HPDE6-E6E7 (cell line): ENCODE results near the gene HS6ST1.

Experiments
- DNase-seq: peaks from one replicate; pipeline ENCODE4 v3.0.0; 2011; ENCODE audit warnings: missing footprints; ENCODE audit errors: extremely low spot score

Gene HS6ST1

DNA sequence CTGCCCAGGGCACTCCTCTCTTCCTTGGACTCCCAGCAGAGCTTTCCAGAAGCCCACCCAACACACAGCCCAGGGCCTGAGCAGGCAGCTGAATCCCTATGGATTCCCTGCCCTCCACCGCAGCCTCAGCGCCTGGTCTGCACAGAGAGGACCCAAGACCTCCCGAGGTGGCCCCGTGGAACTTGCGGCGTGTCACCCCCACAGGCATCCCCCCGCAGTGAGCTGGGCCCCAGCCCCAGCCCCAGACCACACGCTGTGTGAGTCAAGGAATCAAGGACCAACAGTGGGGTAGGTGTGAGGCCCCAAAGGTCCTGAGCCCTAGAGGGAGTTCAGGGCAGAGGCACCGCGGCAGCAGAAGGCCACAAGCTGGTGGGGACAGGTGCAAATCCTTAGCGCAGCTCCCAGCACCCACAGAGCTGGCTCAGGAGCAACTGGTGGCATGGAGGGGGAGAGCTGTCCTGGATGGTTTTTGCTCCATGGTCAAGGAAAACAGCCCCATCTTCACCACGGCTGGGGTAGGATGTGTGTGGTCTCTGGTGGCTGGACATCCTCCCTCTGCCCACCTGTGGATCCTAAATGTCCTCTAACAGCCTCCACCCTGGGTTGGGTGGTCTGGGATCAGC, 8.5 kb downstream of the HS6ST1 start:
- DNase-seq: no peak

DNA sequence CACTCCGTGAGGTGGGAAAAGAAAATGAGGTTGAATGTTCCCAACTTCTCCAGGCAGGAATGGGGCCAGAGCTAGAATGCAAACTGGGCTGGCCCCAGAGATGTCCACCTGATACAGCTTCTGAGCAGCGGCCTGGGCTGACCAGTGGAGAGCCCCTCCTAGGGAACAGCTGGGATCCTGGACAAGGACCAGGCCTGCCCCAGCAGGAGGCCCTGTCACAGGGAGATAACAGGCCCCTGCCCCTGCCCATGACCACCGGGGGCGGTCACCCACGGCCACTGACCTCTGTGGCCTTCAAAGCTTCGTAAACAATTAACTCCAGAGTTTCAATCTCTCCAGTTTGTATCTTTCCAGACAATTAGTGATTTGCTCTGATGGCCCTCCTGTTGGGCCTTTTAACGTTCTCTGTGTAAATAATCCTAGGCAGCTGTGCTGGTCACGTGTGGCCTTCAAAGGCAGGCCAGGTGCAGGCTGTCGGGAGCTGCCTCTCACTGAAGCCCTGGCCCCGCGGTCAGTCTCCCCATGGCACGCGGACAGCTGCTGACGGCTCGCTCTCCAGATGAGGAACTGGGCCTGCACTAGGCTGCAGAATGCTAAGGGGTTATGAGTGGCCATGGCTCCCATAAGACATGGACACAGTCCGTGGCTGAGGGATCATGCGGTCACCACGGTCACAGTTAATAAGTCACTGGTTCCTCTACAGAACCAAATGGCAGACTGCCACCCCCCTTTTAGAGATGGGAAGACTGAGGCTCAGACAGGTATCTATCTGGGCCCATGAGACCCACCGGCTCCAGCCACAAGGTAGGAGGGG, 9.2 kb downstream of the HS6ST1 start:
- no peak for DNase-seq

DNA sequence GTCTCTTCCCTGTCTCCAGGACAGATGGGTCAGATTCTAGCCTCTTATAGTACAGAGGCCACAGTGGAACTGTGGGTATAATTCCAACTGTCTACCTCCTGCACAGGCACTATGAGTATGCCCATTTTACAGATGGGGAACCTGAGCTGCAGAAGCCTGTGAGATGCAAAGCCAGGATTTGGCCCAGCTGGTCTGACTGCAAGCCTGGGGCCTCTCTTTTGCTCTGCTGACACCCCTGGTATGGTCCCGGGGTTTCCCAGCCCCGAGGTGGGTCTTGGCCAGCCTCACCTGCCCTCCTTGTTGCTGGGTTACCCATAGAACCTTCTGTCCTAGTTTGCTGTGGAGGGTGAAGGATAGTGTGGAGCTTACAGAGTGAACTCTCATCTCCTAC, 9.8 kb downstream of the HS6ST1 start:
- no peak for DNase-seq

DNA sequence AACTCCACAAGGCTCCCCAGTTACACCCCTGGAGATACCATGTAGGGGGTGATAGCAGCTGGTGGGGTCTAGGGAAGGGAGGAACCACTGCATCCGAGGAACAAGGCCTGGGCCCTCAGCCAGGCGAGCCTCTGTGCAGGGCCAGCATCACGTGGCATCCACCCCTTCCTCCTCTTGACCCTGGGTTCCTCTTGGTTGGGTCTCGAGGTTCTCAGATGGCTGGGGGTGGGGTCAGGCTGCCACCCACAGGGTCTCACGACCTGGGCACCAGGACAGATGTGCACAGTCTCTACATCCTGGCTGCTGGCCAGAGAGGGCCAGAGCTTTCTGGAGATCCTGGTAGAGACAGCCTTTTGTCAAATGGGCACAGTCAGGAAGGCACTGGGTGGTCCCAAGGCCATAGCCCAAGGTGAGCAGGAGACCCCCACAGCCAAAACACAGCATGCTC, 10.4 kb downstream of the HS6ST1 start:
- DNase-seq: no peak

DNA sequence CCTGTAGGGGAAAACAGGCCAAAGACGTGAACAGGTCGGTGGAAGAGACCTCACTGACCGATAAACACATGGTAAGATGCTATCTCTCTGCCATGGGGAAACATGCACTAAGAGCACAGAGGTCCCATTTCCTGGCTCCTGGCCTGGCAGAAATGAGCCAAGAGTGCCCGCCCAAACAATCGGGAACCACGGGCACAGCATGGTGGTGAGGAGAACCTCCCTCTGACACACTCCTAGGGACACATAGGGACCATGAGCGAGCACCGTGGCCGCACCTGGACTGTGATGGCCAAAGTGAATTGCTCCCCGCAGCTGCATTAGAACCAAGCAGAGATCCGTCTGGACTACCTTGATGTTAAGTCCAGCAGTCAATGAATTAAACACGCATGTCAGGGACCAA, 11.1 kb downstream of the HS6ST1 start:
- DNase-seq: no peak

DNA sequence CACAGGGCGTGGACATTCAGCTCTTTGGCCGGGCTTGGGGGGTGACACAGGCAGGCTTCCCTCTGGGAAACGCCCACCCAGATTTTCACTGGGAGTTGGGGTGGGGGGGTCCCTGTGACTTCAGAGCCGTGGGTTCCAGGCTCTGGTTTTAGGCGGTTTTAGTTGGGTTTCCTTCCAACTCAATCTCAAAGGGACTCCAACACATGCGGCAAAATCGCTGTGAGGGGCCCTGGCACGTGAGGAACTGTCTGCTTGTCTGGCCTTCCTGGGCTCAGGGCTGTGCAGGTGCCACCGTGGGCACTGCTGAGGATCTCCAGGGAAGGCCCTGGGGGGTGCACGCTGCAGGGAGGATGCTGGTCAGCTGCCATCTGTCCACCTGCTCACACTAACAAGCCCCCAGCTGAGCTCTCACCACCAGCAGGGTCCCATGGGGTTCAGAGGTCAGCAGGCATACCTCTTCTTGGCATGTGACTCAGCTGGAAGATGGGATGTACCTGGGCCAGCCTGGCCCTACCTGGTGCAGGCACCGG, 11.7 kb downstream of the HS6ST1 start:
- no peak for DNase-seq

DNA sequence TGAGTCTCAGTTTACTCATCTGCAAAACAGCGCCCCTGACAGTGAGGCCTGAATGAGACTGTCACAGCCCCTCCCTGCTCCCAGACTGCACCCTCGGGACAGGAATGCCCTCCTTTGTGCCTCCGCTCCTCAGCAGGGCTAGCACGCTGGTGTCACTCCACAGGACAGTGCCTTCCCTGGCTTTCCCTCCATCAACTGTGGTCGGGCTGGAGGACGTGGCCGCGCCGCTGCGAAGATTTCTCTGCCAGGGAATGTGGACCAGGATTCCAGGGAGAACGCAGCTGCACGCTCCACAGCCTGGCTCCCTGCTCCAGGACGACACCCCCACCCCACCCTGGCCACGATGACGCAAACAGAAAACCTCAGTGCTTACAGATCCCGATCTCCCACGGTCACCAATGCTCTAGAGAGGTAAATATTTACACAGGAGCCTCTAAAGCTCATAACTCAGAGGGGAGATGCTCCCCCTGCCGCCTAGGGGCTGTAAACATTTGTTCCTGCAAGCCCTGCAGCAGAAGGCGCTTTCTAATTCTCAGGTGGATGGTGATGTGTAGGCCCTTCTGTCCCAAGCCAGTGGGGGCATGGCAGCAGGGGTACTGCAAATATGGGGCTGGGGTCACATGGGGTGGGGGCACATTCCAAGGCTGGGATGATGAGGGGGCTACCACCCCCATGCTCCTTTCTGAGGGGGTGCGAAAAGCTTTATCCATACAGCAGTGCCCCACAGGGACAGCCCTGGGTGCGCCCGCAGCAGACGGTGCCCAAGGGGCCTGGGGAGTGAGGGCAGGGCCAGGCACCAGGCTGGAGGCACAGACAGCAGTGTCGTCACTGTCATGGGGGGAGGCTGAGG, 12.4 kb downstream of the HS6ST1 start:
- peak; percentile 91 for DNase-seq

DNA sequence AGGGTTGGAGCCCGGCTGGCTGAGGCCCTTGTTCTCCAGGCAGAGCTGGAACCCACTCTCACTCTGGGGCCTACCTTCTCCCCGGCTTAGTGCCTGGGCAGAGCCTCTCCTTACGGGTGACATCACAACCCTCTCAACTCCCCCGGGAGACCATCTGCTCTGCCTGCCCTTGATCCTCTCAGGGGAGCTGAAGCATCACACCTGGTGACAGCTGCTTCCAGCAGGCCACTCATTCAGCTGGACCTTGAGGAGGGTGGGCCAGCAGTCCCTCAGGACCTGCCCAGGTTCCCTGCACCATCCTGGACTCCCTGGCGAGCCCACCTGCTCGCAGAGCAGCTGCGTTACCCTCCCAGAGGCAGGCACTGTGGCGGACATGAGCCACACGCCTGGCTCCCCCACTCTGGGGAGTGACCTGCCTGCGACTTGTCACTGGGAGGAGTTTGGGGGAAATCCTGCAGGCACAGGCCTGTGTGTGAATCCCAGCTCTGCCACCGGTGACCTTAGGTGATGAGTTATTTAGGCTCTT, 13.1 kb downstream of the HS6ST1 start:
- peak; percentile 89 for DNase-seq

DNA sequence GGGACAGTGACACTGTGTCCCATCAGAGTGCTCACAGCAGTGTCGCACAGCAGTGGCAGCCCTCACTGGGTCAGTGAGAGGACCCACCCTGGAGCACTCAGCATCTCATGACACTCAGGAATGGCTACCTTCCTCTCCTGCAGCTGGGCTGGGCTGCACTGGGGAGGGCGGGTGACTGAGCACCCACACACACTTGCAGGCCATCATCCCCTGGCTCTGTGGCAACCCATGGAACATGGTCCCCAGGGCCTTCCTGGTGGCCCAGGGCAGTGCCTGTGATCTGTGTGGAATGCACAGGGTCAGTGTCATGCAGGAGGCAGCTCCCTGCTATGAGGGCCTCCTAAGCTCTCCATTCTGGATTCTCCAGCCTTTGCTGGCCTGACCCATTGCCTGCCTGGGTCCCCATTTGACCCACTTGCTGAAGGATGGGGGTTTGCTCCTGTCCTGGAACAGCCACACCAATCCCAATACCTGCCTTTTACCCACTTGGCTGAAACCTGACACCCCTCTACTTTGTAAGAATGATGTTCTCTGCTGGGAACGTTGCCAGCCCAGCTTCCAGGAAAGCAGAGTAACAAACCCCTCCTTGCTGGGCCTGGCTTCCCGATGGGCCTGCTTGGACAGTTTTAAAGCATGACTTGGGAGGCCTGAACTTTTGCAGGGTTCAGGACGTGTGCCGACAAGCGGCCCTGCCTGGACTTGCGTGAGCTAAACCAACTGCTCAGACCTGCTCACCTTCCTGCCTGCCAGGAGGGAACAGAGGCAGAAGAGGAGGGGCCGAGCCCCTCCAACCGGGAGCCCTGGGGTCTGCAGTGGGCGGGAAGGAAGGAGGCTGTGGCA, 13.7 kb downstream of the HS6ST1 start:
- DNase-seq: peak; percentile 95

DNA sequence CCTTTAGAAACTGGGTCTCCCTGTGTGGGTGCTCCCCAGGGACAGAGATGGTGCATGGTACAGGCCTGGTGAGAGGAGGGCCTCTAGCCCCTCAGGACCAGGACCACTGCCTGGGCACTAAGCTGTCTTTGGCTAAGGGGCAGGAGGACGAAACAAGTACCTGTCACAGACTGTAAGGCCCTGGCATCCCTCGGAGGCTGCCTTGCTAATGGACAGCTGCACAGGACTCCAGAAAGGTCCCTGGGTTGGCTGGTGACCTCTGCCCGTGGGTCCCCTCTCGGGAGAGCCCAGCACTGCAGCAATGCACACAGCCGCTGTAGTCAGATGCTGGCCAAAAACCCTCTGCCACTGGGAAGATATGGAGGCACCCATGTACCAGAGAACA, 14.3 kb downstream of the HS6ST1 start:
- DNase-seq: no peak

DNA sequence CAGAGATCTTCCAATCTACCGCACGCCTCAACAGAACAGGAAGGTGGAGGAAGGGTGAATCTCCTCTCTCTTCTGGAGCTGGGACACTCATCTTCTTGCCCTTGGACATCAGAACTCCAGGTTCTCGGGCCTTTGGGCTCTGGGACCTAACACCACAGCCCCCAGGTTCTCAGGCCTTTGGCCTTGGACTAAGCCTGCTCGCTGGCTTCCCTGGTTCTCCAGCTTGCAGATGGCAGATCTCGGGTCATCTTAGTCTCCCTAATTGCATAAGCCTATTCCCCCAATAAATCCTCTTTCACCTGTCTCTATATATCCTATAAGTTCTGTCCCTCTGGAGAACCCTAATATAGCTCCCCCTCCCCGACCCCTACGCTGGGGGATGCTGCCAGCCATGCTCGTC, 14.8 kb downstream of the HS6ST1 start:
- no peak for DNase-seq

DNA sequence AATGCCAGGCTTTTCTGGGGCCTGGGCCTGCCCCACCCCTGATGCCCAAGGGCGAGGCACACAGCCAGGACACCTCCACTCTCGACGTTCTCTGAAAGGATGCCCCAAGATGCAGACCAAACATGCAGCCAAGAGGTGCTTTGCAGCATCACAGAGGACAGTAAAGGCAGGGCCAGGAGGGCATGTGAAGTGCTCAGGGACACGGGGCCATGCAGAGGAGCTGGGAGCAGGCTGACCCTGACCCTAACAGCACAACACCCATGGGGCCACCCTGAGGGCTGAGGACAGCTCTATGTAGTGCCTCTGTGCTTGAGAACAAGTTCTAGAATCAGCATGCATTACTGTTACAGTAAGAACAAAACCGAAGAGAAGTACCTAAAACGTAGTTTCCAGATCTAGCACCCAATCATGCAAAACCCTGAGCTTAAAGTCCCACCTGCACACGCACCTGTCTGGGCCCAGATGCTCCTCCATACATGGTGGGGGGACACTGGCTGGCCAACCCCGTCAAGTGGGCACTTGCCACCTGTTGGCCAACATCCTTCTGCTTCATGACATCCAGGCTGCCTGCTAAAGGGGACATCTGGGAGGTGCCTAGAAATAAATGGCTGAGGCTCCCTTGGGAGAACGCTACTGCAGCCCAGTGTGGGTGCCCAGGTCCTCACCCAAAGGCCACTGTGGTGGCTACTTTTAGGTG, 15.4 kb downstream of the HS6ST1 start:
- no peak for DNase-seq

DNA sequence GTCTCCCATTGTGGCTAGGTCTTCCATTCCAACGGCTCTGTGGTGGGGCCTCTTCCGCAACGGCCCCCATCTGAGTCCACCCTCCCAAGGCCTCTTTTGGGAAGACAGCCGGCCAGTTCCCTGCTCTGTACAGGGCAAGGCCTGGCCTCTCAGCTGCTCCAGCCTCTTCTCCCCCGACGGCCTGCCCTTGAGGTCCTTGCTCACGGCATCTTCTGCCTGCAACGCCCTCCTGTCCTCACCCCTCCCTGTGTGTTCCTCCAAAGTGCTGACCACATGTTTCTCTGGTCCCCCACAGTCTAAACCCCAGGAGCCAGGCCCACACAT, 16.0 kb downstream of the HS6ST1 start:
- DNase-seq: no peak

DNA sequence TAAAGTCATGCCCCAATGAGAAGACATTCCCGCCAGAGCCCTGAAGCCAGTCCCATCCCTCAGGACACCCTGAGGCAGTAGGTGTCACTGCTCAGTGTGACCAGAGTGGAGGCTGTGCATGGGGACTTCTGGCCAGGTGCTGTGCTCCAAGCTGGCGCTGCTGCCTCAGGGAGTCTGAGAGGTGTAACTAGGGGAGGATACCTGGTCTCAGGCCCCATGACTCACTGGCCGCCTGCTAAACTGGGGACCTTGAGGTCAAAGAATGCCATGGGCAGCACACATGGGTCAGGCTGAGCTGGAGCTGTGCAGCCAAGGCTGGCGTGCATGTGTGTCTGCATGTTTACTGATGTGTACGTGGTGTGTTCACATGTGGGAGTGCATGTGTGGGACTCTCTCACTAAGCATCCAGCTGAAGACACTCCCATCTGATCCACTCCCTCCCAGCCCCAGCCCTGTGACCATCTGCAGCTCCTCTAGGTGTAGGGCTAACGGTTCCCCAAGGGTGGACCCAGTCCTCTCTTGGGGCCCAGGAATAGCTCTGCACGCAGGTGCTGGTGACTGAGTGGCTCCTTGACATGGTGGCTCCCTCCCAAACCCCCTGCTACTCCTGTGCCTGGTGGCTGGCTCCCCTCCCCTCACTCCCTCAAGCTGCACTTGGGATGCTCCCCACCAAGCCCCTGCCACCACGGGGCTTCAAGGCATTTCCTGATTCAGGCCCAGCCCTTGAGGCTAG, 16.5 kb downstream of the HS6ST1 start:
- no peak for DNase-seq

DNA sequence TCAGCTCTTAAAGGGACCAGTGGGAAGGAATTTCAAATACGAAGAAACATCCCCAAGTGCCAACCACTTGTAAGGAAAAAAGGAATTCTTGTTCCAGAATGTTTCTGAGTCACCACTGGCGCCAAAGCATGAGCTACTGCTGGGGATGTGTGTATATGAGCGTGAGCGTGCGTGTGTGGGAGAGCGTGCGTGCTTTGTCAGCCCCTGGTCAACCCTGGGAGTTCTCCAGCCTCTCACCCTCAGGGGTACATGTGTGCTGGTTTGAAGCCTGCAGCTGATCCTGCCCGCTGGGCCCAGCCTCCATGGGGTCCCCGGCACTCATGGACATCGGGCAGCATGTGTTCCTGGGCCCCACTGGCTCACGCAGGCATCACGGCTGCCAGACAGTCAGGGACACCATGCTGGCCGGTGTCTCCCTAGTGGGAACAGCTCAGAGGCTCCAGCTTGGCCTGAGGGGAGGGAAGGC, 17.1 kb downstream of the HS6ST1 start:
- no peak for DNase-seq

DNA sequence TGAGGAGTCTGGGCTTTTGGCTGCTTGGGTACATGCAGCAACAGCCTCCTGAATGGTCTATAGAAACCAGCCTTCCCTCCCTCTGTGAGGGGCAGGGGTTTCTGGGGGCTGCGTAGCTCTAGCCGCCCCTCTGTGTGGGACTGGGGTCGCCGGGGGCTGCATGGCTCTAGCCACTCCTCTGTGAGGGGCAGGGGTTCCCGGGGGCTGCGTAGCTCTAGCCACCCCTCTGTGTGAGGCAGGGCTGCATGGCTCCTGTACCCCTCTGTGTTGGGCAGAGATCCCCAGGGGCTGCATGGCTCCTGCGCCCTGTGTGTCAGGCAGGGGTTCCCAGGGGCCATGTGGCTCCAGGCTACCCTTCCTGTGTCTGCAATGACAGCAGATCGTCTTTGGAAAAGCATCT, 17.6 kb downstream of the HS6ST1 start:
- DNase-seq: no peak

DNA sequence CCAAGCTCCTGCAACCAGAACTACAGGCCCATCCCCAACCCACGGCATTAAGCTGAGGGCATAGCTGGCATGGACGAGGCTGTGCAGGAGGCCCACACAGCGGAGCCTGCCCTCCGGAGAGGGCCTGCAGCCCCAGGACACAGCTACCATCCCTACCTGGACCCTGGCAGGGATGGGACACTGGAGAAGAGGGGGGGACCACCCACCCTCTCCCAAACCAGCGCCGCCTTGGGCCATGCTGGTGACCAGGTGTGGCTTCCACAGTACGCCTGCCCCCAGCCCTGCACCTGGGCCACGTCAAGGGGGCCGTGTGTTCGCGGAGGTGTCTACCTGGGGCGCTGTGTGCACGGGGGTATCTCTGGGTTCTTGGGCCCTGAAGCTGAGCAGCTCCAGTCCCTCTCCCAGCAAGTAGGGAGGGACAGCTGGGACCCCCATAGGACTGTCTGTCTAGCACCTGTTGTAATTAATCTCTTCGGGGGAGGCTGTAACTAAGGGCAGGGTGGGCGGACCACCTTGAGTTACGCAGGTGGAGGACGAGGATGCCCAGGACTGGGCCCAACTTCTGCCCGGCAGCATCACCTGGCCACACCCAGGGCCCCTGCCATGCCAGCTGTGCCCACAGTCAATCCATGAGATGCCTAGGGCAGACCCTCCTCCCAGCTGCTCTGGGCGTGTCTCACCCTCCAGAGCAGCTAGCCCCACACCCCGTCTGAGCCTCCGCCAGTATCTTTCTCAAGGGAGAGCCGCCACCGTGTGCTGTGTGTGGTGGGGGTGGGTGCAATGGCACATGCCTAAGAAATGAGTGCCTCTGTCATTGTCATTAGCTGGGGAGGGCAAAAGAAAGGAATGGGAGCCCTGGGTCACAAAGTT, 18.3 kb downstream of the HS6ST1 start:
- no peak for DNase-seq

DNA sequence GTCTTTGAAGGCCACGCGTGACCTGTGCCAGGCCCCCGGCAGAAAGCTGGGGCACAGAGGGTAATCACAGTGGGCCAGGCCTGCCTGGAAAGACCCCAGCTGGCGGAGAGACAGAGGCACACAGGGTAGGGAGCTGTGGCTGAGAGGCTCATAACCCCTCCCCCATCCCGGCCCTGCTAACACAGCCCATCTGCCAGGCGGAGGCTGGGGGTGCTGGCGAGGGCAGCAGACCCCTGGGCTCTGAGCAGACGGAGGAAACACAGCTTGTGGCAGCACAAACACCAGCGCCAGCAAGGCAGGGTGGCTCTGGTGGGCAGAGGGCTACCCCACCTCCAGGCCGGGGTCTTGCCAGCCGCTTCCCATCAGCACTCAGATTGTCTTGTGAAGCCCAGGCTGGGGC, 19.0 kb downstream of the HS6ST1 start:
- DNase-seq: no peak
